ENCODE results near the gene TBC1D13. TPM values are rescaled to one million over a fixed set of nuclear protein-coding genes. Genes with fewer than 3 reads are reported as not detected.
A peak's percentile ranks its signal among the peaks of the same experiment; 100 is the strongest.
"Not testable (repeated sequence)": the region's sequence is repeated elsewhere in the genome, so short reads cannot be mapped to it uniquely, and the experiment has no call there.

Gene TBC1D13
- total RNA-seq (2014; rRNA removed; shearing (Covaris generic)): 12.9 and 13.1 TPM in 2 replicates

GRCh38 chr9:128786681-128787601, at the start of gene TBC1D13:
Gene TBC1D13 (plus strand): TSS chr9:128787253. CDS start chr9:128787354, 101 bp downstream.
- peak; percentile 92 for DNase-seq (ENCODE audit: low read depth)

- DNase-seq (ENCODE audit: low read depth): no peak
Observed at GRCh38 chr9:128742401-128742800, 44.7 kb upstream of the TBC1D13 start.

- no peak for DNase-seq (ENCODE audit: low read depth)
Observed at GRCh38 chr9:128743421-128743820, 43.6 kb upstream of the TBC1D13 start.

DNA sequence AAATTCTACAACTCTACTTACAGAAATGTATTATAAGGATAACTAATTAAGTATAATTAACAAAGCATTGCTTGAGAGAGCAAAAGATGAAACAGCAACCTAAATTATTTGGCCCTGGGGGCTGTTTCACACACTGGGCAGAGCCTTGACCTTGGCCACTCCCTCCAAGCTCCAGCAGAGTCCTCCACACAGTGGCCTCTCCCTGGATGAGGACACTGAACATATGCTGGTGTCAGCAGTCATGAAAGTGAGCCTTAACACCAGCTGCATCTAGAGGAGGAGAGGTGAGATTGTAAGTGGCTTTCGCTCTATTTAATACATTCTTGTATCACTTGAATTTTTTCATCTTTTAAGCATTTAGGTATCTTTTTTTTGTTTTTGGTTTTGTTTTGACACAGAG, 39.8 kb upstream of the TBC1D13 start:
- no peak for DNase-seq (ENCODE audit: low read depth)

- DNase-seq (ENCODE audit: low read depth): no peak
Observed at GRCh38 chr9:128750926-128751595, 36.0 kb upstream of the TBC1D13 start.

- no peak for DNase-seq (ENCODE audit: low read depth)
Observed at GRCh38 chr9:128753627-128754026, 33.4 kb upstream of the TBC1D13 start.

- no peak for DNase-seq (ENCODE audit: low read depth)
Observed at GRCh38 chr9:128757602-128758001, 29.5 kb upstream of the TBC1D13 start.

DNA sequence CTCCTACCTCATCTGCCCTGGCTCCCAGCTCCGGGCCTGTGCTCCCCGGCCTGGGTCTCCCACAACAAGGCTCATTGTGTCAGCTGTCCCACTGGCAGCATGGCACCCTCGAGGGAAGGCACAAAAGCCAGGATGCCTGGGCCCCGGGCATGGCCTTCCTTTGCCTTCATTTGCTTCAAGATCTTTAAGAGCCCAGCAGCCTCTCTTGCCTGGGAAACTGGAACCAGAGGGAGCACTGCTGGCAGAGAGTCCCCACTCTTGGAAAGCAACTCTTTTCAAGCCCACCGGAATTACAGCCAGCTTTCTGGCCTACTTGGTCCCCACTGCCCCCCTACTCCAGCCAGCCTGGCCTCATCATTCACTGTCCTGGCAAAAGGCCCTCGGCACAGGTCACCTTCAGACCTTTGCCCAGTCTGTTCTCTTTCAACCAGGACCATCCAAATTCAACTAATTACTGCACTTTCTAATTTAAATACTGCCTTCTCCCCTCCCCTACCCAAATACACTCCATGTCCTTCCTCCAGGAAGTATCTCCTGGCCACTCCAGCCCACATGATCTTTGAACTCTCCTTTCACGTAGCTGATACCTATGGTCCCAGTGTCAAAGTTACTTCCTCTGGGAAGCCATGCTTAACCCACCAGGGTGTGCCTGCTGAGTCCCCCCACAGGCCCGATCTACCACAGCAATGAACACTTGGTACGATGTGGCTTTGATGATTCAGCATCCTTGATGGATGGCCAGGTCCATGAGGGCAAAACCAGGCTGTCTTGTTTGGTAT, 24.2 kb upstream of the TBC1D13 start:
- no peak for DNase-seq (ENCODE audit: low read depth)

DNA sequence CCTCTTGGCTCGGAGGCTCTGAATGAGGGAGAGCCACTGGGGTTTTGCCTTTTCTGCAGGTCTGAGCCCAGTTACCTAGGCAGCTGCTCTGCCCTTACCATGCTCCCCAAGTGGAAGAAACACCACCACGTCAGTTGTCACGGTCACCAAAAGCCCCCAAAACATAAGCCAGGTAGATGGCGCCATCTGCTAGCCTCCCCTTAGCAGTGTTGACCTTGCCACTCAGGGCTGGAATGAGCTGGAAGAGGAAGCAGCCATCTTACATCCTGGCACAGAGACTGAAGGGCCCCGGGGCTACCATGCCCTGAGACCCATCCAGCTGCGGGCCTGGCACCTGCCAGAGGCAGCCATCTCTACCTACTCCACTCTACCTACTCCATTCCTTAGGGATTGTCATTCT, 22.7 kb upstream of the TBC1D13 start:
- DNase-seq (ENCODE audit: low read depth): no peak

- DNase-seq (ENCODE audit: low read depth): no peak
Observed at GRCh38 chr9:128765499-128765898, 21.6 kb upstream of the TBC1D13 start.

DNA sequence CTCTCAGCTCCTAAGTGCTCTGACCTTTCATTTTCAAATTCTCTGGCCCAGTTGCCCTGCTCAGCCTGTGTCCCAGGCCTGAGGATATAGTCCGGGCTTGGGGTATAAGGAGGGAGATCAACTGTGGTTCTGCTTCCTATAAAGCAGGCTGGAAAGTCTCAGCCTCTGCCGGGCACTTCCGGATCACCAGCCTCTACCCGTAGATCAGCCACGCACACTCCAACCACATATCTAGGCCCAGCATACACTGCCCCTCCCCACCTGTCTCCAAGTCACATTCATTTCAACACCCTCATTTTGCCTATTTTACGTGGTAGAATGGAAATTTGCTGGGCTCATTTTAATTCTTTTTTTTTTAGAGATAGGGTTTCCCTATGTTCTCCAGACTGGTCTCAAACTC, 18.4 kb upstream of the TBC1D13 start:
- no peak for DNase-seq (ENCODE audit: low read depth)

DNA sequence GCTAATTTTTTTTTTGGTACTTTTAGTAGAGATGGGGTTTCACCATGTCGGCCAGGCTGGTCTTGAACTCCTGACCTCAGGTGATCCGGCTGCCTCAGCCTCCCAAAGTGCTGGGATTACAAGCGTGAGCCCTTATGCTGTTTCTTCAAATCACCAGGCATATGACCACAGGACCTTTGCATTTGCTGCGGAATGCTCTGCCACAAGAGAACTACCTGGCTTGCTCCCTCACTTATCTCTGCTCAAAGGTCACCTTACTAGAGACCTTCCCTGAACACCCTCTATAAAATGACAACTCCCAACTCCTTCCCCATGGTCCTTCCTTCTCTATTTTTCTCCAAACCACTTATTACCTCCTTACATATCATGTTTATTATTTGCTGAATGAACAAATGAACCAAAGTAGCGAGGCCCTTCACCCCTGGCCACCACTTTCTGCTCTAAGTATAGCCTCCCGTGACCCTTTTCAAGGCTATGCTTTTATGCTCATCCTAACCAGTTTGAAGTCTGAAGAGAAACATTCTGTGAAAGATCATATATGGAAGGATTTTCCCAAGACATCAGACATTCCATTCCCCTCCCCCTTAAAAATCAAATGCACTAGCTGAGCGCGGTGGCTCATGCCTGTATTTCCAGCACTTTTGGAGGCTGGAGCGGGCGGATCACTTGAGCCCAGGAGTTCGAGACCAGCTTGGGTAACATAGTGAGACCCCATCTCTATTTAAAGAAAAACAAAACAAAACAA, 16.6 kb upstream of the TBC1D13 start:
- DNase-seq (ENCODE audit: low read depth): no peak

GRCh38 chr9:128771094-128771721, 15.8 kb upstream of the TBC1D13 start:
- DNase-seq (ENCODE audit: low read depth): no peak

- DNase-seq (ENCODE audit: low read depth): peak; percentile 94
Observed at GRCh38 chr9:128771745-128772519, 15.1 kb upstream of the TBC1D13 start, which contains the start of gene ZER1. Gene ZER1 (minus strand): TSS chr9:128771927. CDS start chr9:128755565, 16,362 bp downstream.

DNA sequence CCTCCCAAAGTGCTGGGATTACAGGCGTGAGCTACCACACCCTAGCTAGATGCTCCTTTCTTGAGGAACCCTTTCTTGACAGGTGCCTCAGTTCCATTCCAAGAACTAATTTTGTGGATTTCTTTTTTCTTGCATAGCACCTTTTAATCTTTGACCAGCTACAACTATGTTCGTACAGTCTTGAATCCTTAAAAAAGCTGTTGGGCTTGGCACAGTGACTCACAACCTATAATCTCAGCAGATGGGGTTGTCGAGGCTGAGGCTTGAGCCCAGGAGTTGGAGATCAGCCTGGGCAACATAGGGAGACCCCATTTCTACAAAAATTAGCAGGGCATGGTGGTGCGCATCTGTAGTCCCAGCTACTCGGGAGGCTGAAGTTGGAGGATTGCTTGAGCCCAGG, 14.0 kb upstream of the TBC1D13 start:
- DNase-seq (ENCODE audit: low read depth): no peak

GRCh38 chr9:128774804-128775203, 12.2 kb upstream of the TBC1D13 start:
- DNase-seq (ENCODE audit: low read depth): no peak

GRCh38 chr9:128780093-128780492, 7.0 kb upstream of the TBC1D13 start:
- DNase-seq (ENCODE audit: low read depth): not testable (repeated sequence)

GRCh38 chr9:128781187-128782070, 5.6 kb upstream of the TBC1D13 start:
- no peak for DNase-seq (ENCODE audit: low read depth)

- DNase-seq (ENCODE audit: low read depth): no peak
Observed at GRCh38 chr9:128782669-128783068, 4.4 kb upstream of the TBC1D13 start.
